IMR-90 (cell line): ENCODE results near the gene MGAT5. TPM values are rescaled to one million over a fixed set of nuclear protein-coding genes. Genes with fewer than 3 reads are reported as not detected.

Experiments used
- ATAC-seq: fragments of 200-7000 bp; cut with Tn5 transposase; 2 replicates; pipeline ENCODE4 v1.9.1; 2020; ENCODE audit warnings: low read depth, mild to moderate bottlenecking, moderate library complexity
- BruUV-seq: library from RNA; stranded (reverse); fragments of 400-500 nt; replicated peaks from 2 replicates; lab custom pipeline; 2021; lab: Mats Ljungman, UMichigan
- CTCF ChIA-PET: fragments of 300-600 bp; formaldehyde crosslinking; extraction: SDS; loops from one replicate; lab custom pipeline; 2021; ENCODE audit warnings: antibody characterized with exemption; lab: Yijun Ruan, JAX
- POLR2A ChIA-PET: fragments of 300-600 bp; sonication (Branson Sonifier 250); formaldehyde crosslinking; loops from one replicate; lab custom pipeline; 2022; ENCODE audit warnings: antibody characterized with exemption; ENCODE audit not compliant: unreplicated experiment; lab: Charles Lee
- DNase-seq: peaks from one replicate; pipeline ENCODE4 v3.0.0; 2013
- H2AFZ ChIP-seq: replicated peaks from 2 replicates; pipeline ENCODE3; 2013; ENCODE audit warnings: low read length, mild to moderate bottlenecking; ENCODE audit not compliant: poor library complexity
- H2AK5ac ChIP-seq: 2 replicates; pipeline ENCODE4 v1.6.1; 2013; ENCODE audit warnings: low read depth, low read length, inconsistent platforms
- H2AK9ac ChIP-seq: replicated peaks from 2 replicates; pipeline ENCODE3; 2013; ENCODE audit warnings: mild to moderate bottlenecking, low read depth, low read length, moderate library complexity; ENCODE audit not compliant: poor library complexity
- H2BK120ac ChIP-seq: 2 replicates; pipeline ENCODE4 v1.6.1; 2013; ENCODE audit warnings: low read depth, low read length, inconsistent platforms
- H2BK15ac ChIP-seq: 3 replicates; pipeline ENCODE4 v1.6.1; 2013; ENCODE audit warnings: low read depth, low read length, inconsistent platforms
- H2BK20ac ChIP-seq: 2 replicates; pipeline ENCODE4 v1.6.1; 2013; ENCODE audit warnings: low read depth, mild to moderate bottlenecking, inconsistent platforms, low read length, moderate library complexity
- H2BK5ac ChIP-seq: 2 replicates; pipeline ENCODE4 v1.6.1; 2013; ENCODE audit warnings: mild to moderate bottlenecking, low read depth, low read length, inconsistent platforms; ENCODE audit not compliant: poor library complexity, severe bottlenecking
- H3K14ac ChIP-seq: replicated peaks from 2 replicates; pipeline ENCODE4 v1.6.1; 2013; ENCODE audit warnings: low read depth, low read length, inconsistent platforms
- H3K18ac ChIP-seq: 2 replicates; pipeline ENCODE4 v1.6.1; 2013; ENCODE audit warnings: low read depth, low read length, control low read depth
- H3K23ac ChIP-seq: 2 replicates; pipeline ENCODE4 v1.6.1; 2013; ENCODE audit warnings: low read depth, low read length, inconsistent platforms
- H3K27ac ChIP-seq: 2 replicates; pipeline ENCODE4 v1.5.1; 2013; ENCODE audit warnings: mild to moderate bottlenecking, control low read depth, low read length; ENCODE audit not compliant: insufficient read depth
- H3K27me3 ChIP-seq: 2 replicates; pipeline ENCODE4 v1.6.1; 2013; ENCODE audit warnings: low read length; ENCODE audit not compliant: control insufficient read depth, insufficient read depth
- H3K36me3 ChIP-seq: 2 replicates; pipeline ENCODE4 v1.6.1; 2013; ENCODE audit warnings: low read length, mixed read lengths; ENCODE audit not compliant: control insufficient read depth, insufficient read depth
- H3K4ac ChIP-seq: 2 replicates; pipeline ENCODE4 v1.6.1; 2013; ENCODE audit warnings: low read depth, low read length, inconsistent platforms
- H3K4me1 ChIP-seq: 2 replicates; pipeline ENCODE4 v1.6.1; 2013; ENCODE audit warnings: low read length, mixed read lengths; ENCODE audit not compliant: control insufficient read depth, insufficient read depth
- H3K4me2 ChIP-seq: 2 replicates; pipeline ENCODE4 v1.6.1; 2013; ENCODE audit warnings: low read depth, mild to moderate bottlenecking, control low read depth, low read length, moderate library complexity
- H3K4me3 ChIP-seq: 2 replicates; pipeline ENCODE4 v1.5.1; 2013; ENCODE audit warnings: low read depth, mild to moderate bottlenecking, control low read depth, low read length, moderate library complexity; ENCODE audit not compliant: insufficient read depth
- H3K56ac ChIP-seq: 2 replicates; pipeline ENCODE4 v1.6.1; 2013; ENCODE audit warnings: low read length, inconsistent platforms; ENCODE audit not compliant: insufficient read depth; ENCODE audit errors: extremely low read depth
- H3K79me1 ChIP-seq, 2 experiments: 2 replicates each; pipeline ENCODE4 v1.6.1; 2013; ENCODE audit warnings: low read length in 2 of 2, inconsistent platforms in 1 of 2, low read depth in 1 of 2
- H3K9ac ChIP-seq: 2 replicates; pipeline ENCODE4 v1.6.1; 2013; ENCODE audit warnings: low read depth, low read length, control low read depth
- H3K9me1 ChIP-seq: 2 replicates; pipeline ENCODE4 v1.6.1; 2013; ENCODE audit warnings: low read length, inconsistent platforms; ENCODE audit not compliant: insufficient read depth
- H3K9me3 ChIP-seq: 2 replicates; pipeline ENCODE4 v1.6.1; 2013; ENCODE audit warnings: low read length; ENCODE audit not compliant: control insufficient read depth, insufficient read depth
- H4K20me1 ChIP-seq: 2 replicates; pipeline ENCODE4 v1.6.1; 2013; ENCODE audit warnings: low read length, inconsistent platforms; ENCODE audit not compliant: insufficient read depth
- H4K5ac ChIP-seq: 2 replicates; pipeline ENCODE4 v1.6.1; 2013; ENCODE audit warnings: mild to moderate bottlenecking, low read depth, low read length, control low read depth
- H4K8ac ChIP-seq, 2 experiments: 2 replicates each; pipeline ENCODE4 v1.6.1; 2013; ENCODE audit warnings: low read depth in 2 of 2, low read length in 2 of 2, control low read depth in 1 of 2, inconsistent platforms in 1 of 2
- H4K91ac ChIP-seq: 2 replicates; pipeline ENCODE4 v1.6.1; 2013; ENCODE audit warnings: low read depth, low read length, inconsistent platforms; ENCODE audit not compliant: insufficient read depth
- CEBPB ChIP-seq: IDR thresholded peaks from 2 replicates; pipeline ENCODE4 v1.6.1; 2012; ENCODE audit warnings: low read depth, low read length, improper control_type of control experiment
- CTCF ChIP-seq: conservative IDR thresholded peaks from 2 replicates; pipeline ENCODE4 v1.5.1; 2012; ENCODE audit warnings: mild to moderate bottlenecking, low read depth, low read length, improper control_type of control experiment
- FOS ChIP-seq: fragments of 150-350 bp; IDR thresholded peaks from 2 replicates; pipeline ENCODE4 v1.6.1; 2016; ENCODE audit warnings: low read depth, low read length
- POLR2A ChIP-seq: IDR thresholded peaks from 2 replicates; pipeline ENCODE4 v1.6.1; 2012; ENCODE audit warnings: mild to moderate bottlenecking, low read depth, low read length
- RAD21 ChIP-seq: IDR thresholded peaks from 2 replicates; pipeline ENCODE4 v1.6.1; 2012; ENCODE audit warnings: low read length, improper control_type of control experiment
- SMC3 ChIP-seq: fragments of 150-350 bp; IDR thresholded peaks from 2 replicates; pipeline ENCODE4 v1.6.1; 2016; ENCODE audit warnings: low read depth, mild to moderate bottlenecking, antibody characterized with exemption, low read length, moderate library complexity
- WGBS, 2 experiments: methylation state at CpG; one replicate each; pipeline versions ENCODE4 v1.1.5 to v1.1.7; 2013; ENCODE audit warnings: missing lambda C conversion rate in 2 of 2; ENCODE audit not compliant: insufficient read length in 1 of 2; ENCODE audit errors: extremely low coverage in 2 of 2; 5-methylcytosine and 5-hydroxymethylcytosine counted together
- dilution Hi-C: fragments of 300-500 bp; cut with HindIII; formaldehyde crosslinking; loops from one replicate; pipeline ENCODE4 v1.14.3; 2018; ENCODE audit warnings: low sequenced_read_pairs; ENCODE audit not compliant: unreplicated experiment
- in situ Hi-C: fragments of 300-500 bp; cut with MboI; formaldehyde crosslinking; loops from 3 replicates; pipeline ENCODE4 v1.14.3; 2019; ENCODE audit warnings: low sequenced_read_pairs, inconsistent platforms, mixed read lengths
- intact Hi-C: fragments of 100-400 bp; cut with micrococcal nuclease; formaldehyde crosslinking; loops from 2 replicates; pipeline ENCODE4 v1.10.0; 2022
- polyA plus RNA-seq, 3 experiments: library from polyadenylated mRNA; depleted of rRNA; stranded (reverse); fragments of >200 nt; gene quantifications; 2 replicates each; pipeline ENCODE4 v1.2.3, GENCODE V29; 2012; ENCODE audit warnings: low replicate concordance in 1 of 3
- total RNA-seq: library from RNA; depleted of rRNA; stranded (reverse); fragments of >200 nt; gene quantifications from 2 replicates; pipeline ENCODE4 v1.2.3, GENCODE V29; 2012

MGAT5 gene
- total and polyA plus RNA-seq, 2 of the 4 experiments (the other 2 are of a cell fraction) = 22.9 to 59.9 TPM

- no peak overlapping the region for H3K23ac ChIP-seq
- no peaks in the 10 kb centered on the region; the same call in 1 of the 2 replicates for H4K20me1 ChIP-seq
- H3K79me1 ChIP-seq = peaks cover 12 to 38% of the 10 kb centered on the region in 2 experiments
- no peak overlapping the region for H3K18ac ChIP-seq
- no peak overlapping the region for H3K4me3 ChIP-seq
- peak; percentile 50 for TF ChIP-seq CTCF
- TF ChIP-seq CEBPB = peak; percentile 28; the same call in 1 of the 2 replicates
- TF ChIP-seq RAD21 = peak; percentile 58
- TF ChIP-seq POLR2A = no peak
- no peak for TF ChIP-seq FOS
- peak; percentile 49 for TF ChIP-seq SMC3
- H3K9me3 ChIP-seq = no peaks in the 10 kb centered on the region
- H3K4me1 ChIP-seq = peaks cover 30% of the 10 kb centered on the region
- no CpG with 5 or more reads among the region's 3 CpGs for WGBS, 2 experiments
- 0 out of 2 replicates have a peak overlapping the region, but pooled peaks have one; percentile 19 for H3K27ac ChIP-seq
- no peak overlapping the region for H3K4me2 ChIP-seq
- no peak overlapping the region for H3K14ac ChIP-seq
- H2AFZ ChIP-seq = no peak overlapping the region
- H4K5ac ChIP-seq = no peak overlapping the region
- H2BK5ac ChIP-seq = no peak overlapping the region
- DNase-seq (peak; percentile 75), ATAC-seq (peak; percentile 27)
- H2BK20ac ChIP-seq = peak overlapping the region; percentile 30; the same call in 1 of the 2 replicates
- no TSS peak for BruUV-seq
- peaks cover 39% of the 10 kb centered on the region for H3K9me1 ChIP-seq
- in situ Hi-C loops (no loop called here), intact Hi-C loops (loop anchor here (2.0 to 10.0 kb wide), 3 partner anchors 33 to 491 kb away; no protein-coding TSS in a partner anchor), dilution Hi-C loops (no loop called here)
- no peak overlapping the region; a peak in 1 of 4 replicates for H4K8ac ChIP-seq
- peaks cover 18% of the 10 kb centered on the region for H3K36me3 ChIP-seq
- no peak overlapping the region for H4K91ac ChIP-seq
- 0 out of 3 replicates have a peak overlapping the region, but pooled peaks have one; percentile 34 for H2BK15ac ChIP-seq
- H3K9ac ChIP-seq = no peak overlapping the region; the same call in 1 of the 2 replicates
- H3K56ac ChIP-seq = no peak overlapping the region
- no peak overlapping the region; the same call in 1 of the 2 replicates for H2BK120ac ChIP-seq
- ChIA-PET CTCF (interaction anchor here (1.1 to 3.9 kb wide), 2 partner anchors 36 to 75 kb away, joined by 4 to 13 read pairs; no protein-coding TSS in a partner anchor), POLR2A (interaction anchor here (0.5 kb wide), 1 partner anchor 161 kb away, joined by 4 read pairs; no protein-coding TSS in a partner anchor)
- no peaks in the 10 kb centered on the region for H3K27me3 ChIP-seq
- 0 out of 2 replicates have a peak overlapping the region, but pooled peaks have one; percentile 38 for H2AK5ac ChIP-seq
- no peak overlapping the region for H2AK9ac ChIP-seq
- H3K4ac ChIP-seq = 0 out of 2 replicates have a peak overlapping the region, but pooled peaks have one; percentile 11
Observed at GRCh38 chr2:134375935-134376334, 122.1 kb downstream of the MGAT5 start.
